DMS53 treated with DMSO at 0.1 percent for 48 hours (cell line): ENCODE results near the gene SRRT.
"Not testable (repeated sequence)": the region's sequence is repeated elsewhere in the genome, so short reads cannot be mapped to it uniquely, and the experiment has no call there.

ENCODE experiments used
- DNase-seq: peaks from one replicate; lab custom pipeline; 2025; ENCODE audit not compliant: unreplicated experiment; lab: John Stamatoyannopoulos, UW

SRRT gene

GRCh38 chr7:100893910-100894721 lies 19.2 kb downstream of the SRRT start:
- DNase-seq, result no peak

- DNase-seq, result no peak
Observed at GRCh38 chr7:100894860-100895700, 20.2 kb downstream of the SRRT start.

- no peak for DNase-seq
Observed at GRCh38 chr7:100895701-100895955, 20.7 kb downstream of the SRRT start, which contains the start of gene ACHE. ACHE (minus strand) TSS chr7:100895888; CDS start chr7:100894232, 1,656 bp downstream.

- no peak for DNase-seq
Observed at GRCh38 chr7:100895956-100896731, 21.2 kb downstream of the SRRT start.

- no peak for DNase-seq
Observed at GRCh38 chr7:100896732-100897608, 22.1 kb downstream of the SRRT start.

- DNase-seq, result no peak
Observed at GRCh38 chr7:100897772-100898454, 23.0 kb downstream of the SRRT start.

- DNase-seq, result no peak
Observed at GRCh38 chr7:100899432-100899831, 24.5 kb downstream of the SRRT start.

GRCh38 chr7:100900978-100901377 lies 26.1 kb downstream of the SRRT start:
- no peak for DNase-seq

GRCh38 chr7:100901921-100902332 lies 27.0 kb downstream of the SRRT start:
- no peak for DNase-seq

- DNase-seq, result no peak
Observed at GRCh38 chr7:100902638-100903037, 27.7 kb downstream of the SRRT start.

- no peak for DNase-seq
Observed at GRCh38 chr7:100908512-100908911, 33.6 kb downstream of the SRRT start.

- DNase-seq, result not testable (repeated sequence)
Observed at GRCh38 chr7:100910443-100910842, 35.5 kb downstream of the SRRT start.

GRCh38 chr7:100911484-100911883 lies 36.6 kb downstream of the SRRT start:
- no peak for DNase-seq

GRCh38 chr7:100914208-100914878 lies 39.4 kb downstream of the SRRT start:
- DNase-seq, result no peak

- DNase-seq, result no peak
Observed at GRCh38 chr7:100914879-100915447, 40.1 kb downstream of the SRRT start.

GRCh38 chr7:100919335-100919734 lies 44.4 kb downstream of the SRRT start:
- DNase-seq, result not testable (repeated sequence)

- DNase-seq, result not testable (repeated sequence)
Observed at GRCh38 chr7:100919779-100920437, 45.0 kb downstream of the SRRT start.

GRCh38 chr7:100921039-100921438 lies 46.1 kb downstream of the SRRT start:
- no peak for DNase-seq
